NCI-H1048 (cell line): ENCODE data around the gene FAM32A.
A peak's percentile ranks its signal among the peaks of the same experiment; 100 is the strongest.
"Not testable (repeated sequence)": the region's sequence is repeated elsewhere in the genome, so short reads cannot be mapped to it uniquely, and the experiment has no call there.

Source experiments
- DNase-seq: peaks from one replicate; lab custom pipeline; 2025; lab: John Stamatoyannopoulos, UW

Gene FAM32A

DNA sequence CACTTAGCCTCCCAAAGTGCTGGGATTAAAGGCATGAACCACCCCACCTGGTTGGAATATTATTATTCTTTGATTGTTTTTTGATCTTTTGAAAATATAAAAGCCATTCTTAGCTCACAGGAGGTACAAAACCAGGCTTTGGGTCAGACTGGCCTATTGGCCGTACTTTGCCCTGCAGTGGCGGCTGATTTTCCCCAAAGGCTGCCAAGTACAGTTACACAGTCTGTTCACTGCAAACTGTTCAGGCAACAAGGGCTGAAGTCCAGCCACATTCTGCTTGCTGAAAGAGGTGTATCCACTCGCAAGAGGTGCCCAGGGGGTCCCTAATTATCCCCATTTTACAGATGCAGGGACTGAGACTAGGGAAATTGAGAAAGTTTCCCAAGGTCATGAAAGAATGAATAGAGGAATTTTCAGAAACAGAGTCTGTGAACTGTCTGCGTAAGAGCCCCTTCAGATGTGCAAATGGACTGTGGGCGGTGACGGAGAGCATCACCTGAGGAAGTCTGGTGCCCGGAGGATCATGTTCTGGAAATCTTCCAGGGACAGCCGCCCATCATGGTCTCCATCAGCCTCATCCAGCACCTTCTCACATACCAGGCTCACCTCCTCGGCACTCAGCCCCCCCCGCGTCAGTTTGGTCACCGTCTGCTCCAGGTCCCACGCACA, 20.9 kb upstream of the FAM32A start:
- no peak for DNase-seq

DNA sequence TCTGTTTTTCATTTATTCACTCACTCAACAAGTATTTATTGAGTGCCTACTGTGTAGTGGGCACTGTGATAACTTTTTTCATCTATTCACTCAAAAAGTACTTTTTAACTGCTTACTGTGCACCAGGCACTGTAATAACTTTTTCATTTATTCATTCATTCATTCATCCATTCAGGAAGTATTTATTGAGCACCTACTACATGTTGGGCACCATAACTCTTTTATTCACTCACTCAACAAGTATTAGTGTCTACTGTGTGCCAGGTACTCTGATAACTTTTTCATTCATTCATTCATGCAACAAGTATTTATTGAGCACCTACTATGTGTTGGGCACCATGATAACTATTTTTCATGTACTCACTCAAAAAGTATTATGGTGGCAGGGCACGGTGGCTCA, 18.8 kb upstream of the FAM32A start:
- DNase-seq: no peak

DNA sequence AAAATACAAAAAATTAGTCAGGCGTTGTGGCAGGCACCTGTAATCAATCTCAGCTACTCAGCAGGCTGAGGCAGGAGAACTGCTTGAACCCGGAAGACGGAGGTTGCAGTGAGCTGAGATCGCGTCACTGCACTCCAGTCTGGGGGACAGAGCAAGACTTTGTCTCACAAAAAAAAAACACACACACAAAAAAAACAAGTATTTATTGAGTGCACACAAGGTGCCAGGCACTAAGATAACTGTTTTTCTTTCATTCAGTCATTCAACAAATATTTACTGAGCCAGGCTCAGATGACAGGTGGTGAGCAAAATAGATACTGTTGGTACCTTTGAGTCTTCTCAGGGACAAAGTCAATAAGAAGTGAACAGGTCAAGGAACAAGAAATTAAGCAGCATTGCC, 18.2 kb upstream of the FAM32A start:
- no peak for DNase-seq

DNA sequence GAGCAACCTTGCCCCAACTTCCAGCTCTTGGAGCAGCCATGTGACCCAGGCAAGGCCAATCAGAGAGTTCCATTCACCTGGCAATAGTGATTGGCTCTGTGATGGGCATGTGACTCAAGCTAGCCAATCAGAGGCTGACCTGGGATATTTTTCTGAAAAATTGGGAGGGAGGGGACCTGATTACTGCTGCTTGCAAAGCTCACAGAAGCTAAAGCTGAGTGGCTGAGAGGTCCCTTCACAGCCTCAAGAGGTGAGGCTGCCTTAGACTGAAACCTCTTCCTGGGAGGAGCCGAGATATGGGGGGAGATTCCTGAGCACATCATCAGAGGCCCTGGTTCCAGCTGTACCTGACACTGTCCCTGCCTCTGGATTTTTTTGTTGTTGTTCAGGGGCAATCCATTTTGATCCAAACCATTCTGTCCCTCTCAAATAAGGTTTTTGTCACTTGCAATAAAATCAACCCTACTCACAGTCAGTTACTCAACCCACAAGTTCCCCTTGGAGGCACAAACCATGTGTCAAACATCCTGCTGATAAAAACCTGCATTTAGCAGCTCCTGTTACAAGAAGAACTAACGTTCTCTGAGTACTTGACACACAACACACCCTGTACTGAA, 16.6 kb upstream of the FAM32A start:
- DNase-seq: no peak

DNA sequence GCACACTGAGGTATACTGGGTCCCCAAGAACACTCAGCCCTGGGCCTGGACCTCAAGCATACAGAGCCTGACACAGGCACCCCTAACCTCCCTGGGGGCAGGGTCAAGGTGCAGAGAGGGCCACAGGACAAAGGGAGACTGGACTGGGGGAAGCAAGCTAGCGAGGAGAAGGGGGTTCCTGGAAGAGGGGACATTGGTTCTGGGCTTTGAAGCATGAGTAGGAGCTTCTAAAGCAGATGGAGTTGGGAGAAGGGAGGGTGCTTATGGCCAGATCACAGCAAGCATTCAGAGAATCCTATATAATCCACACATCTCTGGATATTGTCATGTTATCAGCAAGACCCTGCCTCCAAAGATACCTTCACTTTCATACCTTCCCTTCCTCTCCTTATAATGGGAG, 15.1 kb upstream of the FAM32A start:
- no peak for DNase-seq

DNA sequence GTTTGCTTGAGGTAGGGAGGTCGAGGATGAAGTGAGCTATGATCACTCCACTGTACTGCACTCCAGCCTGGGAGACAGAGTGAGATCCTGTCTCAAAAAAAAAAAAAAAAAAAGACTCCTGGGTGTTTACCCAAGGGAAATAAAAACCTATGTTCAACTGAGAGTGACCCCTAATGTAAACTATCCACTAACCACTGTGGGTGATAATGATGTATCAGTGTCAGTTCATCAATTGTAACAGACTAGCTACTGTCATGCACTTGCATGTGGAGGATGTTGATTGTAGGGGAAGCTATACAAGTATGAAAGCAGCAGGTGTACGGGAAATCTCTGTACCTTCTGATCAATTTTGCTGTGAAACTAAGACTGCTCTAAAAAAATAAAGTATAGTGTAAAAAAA, 9.3 kb upstream of the FAM32A start:
- DNase-seq: no peak

DNA sequence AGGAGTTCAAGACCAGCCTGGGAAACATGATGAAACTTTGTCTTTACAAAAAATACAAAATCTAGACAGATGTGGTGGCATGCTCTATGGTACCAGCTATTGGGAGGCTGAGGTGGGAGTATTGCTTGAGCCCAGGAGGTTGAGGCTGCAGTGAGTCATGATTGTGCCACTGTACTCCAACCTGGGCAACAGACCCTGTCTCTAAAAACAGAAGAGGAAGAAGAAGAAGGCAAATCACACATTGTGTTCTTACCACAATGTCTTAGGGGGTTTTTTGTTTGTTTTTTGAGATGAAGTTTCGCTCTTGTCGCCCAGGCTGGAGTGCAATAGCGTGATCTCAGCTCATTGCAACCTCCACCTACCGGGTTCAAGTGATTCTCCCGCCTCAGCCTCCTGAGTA, 6.3 kb upstream of the FAM32A start:
- not testable (repeated sequence) for DNase-seq

DNA sequence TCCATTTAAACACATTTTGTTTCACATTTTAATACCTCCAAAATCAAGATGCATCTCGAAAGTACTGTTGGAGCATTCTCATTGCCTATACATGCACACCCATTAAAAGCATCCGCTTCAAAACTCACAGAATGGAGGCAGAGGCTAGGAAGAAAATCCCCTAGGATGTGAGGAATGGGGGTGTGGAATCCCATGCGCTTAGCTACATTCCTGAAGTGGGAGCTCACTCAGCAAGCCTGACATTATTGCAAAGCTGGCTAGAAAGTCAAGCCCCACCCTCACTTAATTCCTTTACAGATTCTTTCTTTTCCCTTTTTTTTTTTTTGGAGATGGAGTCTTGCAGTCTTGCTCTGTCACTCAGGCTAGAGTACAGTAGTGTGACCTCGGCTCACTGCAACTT, 4.6 kb upstream of the FAM32A start:
- no peak for DNase-seq

DNA sequence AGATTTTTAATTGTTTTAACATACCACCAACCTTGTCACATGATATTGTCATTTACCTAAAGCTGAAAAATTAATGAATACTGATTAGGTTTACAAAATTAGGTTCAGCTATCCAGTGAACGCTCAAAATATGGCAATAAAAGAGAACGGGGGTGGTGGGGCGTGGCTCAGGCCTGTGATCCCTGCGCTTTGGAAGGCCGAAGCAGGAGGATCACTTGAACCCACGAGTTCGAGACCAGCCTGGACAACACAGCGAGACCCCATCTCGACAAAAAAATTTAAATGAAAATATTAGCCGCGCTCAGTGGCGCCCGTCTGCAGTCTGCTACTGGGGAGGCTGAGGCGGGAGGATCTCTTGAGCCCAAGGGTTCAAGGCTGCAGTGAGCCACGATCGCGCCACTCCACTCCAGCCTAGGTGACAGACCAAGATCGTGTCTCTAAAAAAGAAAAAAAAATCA, 516 bp upstream of the FAM32A start:
- DNase-seq: no peak

DNA sequence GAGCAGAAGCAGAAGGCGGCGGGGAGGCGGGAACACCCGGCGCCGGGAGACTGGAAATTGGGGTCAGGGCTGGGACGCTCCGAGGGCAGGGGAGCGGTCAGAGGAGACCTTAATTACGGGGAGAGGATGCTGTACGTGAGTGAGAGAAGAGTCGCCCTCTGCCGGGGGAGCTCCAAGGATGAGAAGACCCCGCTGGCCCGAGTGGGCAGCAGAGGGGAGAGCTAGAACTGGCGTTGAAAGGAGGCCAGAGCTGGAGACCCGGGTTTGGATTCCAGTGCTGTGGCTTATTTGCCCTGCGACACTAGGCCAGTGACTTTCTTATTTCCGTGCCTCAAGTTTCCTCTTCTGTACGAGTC, 536 bp downstream of the FAM32A start:
- no peak for DNase-seq

DNA sequence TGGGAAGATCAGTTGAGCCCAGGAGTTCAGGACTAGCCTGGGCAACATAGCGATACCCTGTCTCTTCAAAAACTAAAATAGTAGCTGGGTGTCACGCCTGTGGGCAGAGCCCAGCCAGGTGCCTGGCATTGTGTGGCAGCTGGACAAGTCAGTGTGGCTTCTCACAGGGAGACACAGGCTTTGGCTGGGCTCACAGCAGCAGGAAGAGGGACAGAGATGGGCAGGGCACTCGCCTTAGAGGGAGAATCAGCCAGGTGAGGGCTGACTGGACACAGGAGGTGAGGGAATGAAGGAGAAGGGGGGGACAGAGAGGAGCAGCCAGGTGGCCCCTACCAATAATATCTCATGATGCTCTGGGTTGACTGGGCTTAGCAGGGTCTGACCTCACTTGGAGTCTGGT, 3.3 kb downstream of the FAM32A start:
- DNase-seq: no peak

DNA sequence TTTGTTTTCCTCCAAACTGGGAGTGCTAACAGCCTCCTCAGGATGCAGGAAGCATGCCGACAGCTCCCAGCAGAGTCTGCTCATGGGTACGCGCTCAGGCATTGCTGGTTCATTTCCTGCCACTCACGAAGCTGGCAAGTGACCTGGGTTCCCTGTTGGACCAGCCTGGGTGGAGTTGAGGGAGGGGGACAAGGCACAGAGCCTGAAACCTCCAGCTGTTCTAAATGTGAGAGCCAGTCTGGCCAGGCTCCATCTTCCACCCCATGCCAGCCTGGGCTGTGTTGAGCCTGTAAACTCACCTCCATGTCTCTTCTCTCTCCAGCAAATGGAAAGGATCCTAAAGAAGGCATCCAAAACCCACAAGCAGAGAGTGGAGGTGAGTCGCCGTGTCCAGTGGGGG, 5.0 kb downstream of the FAM32A start:
- DNase-seq: no peak

DNA sequence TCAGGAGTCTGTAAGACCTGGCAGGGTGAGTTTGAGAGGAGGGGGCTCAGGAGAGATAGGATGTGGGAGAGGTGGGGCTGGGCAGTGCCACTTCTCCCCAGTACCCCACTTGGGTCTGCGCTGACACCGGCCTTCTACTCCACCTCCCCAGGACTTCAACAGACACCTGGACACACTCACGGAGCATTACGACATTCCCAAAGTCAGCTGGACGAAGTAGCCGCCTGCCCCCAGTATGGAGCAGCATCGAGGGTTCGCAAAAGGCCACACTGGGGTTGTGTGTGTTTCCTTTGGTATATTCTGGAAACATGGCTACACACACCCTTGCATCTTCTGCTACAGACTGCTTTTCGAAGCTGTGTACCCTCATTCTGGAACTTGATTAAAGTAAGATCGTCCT, 5.5 kb downstream of the FAM32A start:
- DNase-seq: no peak

DNA sequence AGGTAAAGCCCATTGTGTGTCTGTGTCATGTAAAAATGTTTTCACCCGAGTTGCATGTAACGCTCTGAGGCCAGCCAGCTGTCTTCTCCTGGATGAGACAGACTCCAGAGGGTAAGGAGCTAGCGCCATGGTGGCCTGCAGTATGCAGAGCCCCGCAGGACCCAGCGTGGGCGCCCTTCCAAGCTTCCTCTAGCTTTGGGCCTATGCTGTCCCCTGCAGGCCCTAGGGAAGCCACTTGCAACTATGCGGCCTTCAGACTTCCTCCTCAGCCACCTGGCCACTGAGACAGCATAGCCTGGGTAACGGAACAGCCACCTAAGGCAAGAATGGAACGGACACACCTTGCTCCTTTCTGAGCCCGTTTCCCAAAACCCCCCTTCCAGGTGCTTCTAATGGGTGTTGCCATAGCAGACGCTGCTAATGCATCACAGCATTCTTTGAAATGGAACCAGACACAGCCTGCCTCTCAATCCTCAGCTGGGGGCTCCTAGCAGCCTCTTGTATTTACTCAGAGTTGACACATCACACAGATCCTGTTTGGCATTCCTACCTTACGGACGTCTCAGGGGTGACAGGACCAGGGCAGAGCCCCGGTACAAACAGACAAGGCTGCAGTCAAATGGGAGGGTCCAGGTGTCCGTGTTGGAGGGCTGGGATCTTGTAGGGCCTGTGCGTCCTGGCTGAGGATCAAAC, 6.2 kb downstream of the FAM32A start:
- DNase-seq: no peak

DNA sequence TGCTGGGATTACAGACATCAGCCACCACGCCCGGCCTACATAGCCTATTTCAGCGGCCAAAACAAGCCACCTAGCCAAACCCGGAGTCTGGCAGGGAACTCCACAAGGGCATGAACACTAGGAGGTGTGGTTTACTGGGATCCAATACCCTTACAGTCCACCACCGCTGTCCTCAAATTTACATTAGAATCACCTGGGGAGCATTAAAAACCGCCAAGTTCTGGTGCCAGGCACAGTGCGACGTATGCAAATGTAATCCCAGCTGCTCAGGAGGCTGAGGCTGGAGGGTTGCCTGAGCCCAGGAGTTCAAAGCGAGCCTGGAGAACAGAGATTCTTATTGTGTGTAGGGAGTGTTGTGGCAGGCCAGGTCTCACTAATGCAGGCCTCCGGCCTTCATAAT, 8.3 kb downstream of the FAM32A start:
- no peak for DNase-seq

DNA sequence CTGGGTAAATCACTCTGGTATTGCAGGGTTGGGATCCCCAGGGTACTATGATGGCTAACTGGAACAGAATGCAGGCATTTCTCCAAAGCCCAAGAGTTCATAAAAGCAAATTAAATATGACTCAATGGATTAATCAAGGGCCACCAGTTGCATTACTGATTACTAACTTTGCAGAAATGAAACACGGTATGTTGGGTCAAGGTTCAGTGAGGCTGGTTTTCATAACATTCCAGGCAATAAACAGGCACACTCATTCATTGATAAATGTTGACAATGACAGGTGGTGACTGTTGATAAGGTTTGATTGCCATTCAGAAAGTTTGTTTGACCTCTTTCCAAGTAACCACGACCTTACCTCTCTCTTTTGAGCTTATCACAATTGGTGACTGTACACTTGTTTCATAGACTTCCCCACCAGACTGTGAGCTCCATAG, 12.0 kb downstream of the FAM32A start:
- DNase-seq: no peak

DNA sequence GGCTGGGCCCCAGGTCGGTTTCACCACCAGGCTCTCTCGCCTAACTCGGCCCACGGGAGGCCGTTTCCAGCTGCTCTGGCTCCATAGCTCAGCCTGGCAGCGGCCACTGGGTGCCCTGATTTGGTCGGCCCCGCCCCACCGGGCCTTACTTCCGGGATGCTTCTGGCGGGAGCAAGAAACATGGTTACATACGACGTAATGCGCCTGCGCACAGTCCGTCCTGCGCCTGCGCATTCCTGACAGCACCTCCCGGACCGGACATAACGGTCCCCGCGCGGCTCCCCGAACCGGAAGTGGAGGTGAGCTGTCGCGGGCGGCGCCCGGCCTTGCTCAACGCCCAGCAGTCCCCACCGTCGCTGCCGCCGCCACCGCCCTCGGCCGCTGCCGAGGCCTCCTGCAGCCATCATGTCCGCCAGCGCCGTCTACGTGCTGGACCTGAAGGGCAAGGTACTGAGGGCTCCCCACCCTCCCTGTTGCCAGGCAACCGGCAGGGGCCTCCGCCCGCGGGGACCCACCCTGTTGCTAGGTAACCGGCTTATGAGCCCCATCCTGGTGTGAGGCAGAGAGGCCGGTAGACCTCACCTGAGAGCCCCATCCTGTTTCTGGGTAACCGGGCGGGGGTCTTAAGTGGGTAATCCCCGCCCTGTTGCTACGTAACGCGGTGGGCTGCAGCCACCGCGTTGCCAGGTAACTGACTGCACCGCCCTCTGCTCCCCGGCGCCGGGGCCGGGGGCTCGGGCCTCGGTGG, 12.6 kb downstream of the FAM32A start, which contains the start of gene AP1M1:
Gene AP1M1 (plus strand): TSS at position 290 of the 748 bp plus-strand sequence. CDS start 116 bp downstream, at position 406.
- peak; percentile 87 for DNase-seq

DNA sequence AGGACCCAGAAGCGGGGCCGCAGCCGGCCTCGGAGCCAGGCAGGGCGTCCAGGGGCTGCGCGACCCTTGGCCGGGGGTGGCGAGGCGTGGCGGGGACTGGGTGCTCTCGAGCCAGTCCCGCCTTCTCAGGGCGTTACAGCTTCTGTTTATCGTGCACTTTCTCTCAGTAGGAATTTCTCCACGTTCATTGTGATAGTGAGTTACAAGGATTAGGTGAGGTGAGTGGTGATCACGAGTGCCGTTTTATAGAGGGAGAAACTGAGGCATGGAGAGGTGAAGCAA, 13.1 kb downstream of the FAM32A start:
- DNase-seq: no peak

DNA sequence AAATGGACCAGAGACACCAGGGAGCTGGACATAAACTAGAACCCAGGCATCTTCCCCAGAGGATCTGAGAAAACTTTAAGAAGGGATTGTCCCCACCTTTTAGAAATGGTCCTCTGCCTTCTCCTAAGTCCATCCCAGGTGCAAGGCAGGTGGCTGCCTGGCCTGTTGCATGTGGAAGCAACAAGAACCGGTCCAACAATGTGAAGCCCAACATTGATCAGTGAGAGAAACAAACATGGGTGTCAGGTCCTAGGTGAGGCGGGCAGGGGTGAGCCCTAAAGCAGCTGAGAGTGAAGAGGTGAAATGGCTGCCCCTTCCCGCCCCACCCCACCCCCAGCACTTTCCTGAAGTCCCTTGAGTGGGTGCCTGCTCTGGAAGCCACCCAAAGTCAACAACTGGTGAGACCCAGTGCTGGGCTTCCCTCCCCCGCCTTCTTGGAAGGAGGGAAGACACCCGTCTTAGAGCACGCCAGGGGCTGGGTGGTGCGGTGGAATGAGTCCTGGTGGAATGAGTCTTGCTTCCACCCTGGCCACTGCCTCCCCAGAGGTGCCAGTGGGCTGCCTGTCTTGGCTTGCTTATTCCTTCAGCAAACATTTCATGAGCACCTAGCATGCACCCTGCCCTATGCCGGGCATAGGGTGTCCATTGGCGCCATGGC, 14.2 kb downstream of the FAM32A start:
- DNase-seq: no peak

DNA sequence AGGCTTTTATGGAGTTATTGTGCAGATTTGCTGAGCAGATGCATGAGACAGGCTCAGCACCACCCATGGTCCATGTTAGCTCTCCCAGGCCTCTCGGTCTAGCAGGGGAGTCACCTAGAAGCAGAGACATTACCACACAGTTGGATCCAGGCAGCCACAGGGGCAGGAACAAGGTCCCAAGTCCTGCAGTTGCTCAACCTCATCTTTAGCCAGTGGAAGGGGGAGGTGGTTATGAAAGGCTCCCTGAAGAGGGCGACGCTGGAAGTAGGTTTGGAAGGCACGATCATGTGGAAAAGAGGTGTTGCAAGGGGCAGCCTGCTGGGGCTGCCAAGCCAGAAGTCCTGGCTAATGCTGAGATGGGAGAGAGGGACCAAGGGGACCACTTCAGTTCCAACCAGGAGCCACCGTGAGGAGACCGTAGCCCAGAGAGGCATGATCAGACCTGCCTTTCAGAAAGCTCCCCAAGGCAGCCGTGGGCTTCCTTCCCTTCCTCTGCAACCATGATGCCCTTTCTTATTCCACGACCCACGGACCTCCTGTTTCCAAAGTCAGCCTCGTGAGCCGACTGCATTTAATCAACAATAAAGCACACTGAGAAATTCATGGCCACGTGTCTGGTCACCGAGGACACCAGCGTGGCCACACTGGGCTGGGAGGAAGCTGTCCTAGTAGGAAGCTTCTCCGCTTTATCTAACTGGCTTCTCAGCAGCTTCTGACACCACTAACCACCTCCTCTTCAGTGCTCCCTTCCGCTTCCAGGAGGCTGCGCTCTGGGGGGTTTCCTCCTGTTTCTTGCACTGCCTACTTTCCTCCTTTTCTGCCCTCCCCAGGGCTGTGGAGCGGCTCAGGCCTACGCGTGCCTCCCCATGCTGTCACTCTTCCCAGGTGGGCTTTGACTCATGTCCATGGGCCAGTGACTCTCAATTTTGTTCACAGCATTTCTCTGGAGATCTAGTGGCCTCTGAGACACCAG, 15.1 kb downstream of the FAM32A start:
- no peak for DNase-seq

DNA sequence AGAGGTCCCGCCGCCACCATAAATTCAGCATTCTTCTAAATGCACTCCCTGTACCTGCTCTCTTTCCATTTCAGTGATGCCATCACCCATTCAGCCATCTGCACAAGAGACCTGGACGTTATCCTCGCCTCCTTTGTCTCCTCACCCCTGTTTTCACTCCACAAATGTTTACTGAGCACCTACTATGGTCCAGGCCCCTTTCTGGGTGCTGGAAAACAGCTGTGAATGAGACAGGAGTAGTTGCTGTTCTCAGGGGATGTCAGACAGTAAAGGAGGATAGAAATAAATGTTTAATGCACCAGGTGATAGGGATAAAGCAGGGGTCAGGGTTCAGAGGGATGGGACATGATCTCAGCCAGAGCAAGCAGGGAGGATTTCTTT, 15.8 kb downstream of the FAM32A start:
- DNase-seq: no peak
